GM19240 (cell line): Measurements from ENCODE around the gene ABCA5.

Source experiments
- DNase-seq: peaks from one replicate; pipeline ENCODE4 v3.0.0; 2011; ENCODE audit warnings: low spot score; ENCODE audit not compliant: insufficient read length

Gene ABCA5, protein sequence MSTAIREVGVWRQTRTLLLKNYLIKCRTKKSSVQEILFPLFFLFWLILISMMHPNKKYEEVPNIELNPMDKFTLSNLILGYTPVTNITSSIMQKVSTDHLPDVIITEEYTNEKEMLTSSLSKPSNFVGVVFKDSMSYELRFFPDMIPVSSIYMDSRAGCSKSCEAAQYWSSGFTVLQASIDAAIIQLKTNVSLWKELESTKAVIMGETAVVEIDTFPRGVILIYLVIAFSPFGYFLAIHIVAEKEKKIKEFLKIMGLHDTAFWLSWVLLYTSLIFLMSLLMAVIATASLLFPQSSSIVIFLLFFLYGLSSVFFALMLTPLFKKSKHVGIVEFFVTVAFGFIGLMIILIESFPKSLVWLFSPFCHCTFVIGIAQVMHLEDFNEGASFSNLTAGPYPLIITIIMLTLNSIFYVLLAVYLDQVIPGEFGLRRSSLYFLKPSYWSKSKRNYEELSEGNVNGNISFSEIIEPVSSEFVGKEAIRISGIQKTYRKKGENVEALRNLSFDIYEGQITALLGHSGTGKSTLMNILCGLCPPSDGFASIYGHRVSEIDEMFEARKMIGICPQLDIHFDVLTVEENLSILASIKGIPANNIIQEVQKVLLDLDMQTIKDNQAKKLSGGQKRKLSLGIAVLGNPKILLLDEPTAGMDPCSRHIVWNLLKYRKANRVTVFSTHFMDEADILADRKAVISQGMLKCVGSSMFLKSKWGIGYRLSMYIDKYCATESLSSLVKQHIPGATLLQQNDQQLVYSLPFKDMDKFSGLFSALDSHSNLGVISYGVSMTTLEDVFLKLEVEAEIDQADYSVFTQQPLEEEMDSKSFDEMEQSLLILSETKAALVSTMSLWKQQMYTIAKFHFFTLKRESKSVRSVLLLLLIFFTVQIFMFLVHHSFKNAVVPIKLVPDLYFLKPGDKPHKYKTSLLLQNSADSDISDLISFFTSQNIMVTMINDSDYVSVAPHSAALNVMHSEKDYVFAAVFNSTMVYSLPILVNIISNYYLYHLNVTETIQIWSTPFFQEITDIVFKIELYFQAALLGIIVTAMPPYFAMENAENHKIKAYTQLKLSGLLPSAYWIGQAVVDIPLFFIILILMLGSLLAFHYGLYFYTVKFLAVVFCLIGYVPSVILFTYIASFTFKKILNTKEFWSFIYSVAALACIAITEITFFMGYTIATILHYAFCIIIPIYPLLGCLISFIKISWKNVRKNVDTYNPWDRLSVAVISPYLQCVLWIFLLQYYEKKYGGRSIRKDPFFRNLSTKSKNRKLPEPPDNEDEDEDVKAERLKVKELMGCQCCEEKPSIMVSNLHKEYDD (N-terminal part only)

DNA sequence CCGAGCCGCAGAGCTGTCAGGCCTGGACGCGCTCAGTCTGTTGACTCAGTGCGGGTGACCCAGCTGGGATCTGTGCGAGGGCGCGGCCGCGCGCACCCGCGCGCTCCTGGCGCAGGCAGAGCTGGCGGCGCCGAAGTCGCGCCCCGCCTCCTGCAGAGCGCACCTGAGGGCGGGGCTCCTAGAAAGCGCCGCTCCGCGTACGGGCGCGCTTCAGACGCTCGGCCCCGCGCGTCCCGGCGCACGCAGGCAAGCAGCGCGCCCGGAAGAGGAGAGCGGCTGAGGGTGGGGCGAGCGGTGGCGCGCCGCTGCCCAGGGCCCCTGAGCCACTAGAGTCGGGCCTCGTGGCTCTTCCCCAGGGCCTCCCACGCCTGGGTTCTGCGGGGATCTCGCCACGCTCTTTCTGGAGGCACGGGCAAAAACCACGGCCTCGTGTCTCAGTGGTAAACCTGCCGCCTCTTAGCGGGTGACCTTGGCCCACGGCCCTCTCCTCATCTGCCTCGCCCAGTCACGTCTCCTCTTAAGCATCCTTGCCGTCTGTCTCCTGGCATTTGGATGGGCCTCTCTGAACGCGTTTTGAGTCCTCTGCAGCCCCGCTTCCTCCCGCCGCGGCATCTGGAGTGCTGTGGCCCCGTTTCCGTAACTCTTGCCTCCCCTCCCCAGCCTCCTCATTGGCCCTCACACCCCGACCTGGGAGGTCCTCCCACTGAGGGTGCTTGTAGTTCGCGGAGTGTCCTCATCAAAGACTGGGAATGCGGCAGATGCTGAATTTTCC lies at the start of gene ABCA5:
Gene ABCA5, minus strand, starts transcription at position 74 of the 772 bp plus-strand sequence. CDS start 12,718 bp downstream, outside the sequence.
- peak; percentile 77 for DNase-seq

DNA sequence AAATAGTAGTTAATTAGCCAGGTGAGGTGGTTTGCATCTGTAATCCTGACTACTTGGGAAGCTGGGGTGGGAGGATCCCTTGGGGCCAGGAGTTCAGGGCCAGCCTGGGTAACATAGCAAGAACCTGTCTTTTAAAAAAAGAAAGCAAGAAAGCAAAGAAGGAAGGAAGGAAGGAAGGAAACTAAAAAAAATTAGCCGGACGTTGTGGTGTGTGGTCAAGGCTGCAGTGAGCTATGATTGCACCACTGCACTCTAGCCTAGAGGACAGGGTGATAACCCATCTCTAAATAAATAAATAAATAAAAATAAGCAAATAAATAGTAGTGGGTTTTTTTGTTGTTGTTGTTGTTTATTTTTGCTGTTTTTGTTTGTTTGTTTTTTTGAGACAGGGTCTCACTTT lies 48.3 kb upstream of the ABCA5 start:
- DNase-seq = no peak

DNA sequence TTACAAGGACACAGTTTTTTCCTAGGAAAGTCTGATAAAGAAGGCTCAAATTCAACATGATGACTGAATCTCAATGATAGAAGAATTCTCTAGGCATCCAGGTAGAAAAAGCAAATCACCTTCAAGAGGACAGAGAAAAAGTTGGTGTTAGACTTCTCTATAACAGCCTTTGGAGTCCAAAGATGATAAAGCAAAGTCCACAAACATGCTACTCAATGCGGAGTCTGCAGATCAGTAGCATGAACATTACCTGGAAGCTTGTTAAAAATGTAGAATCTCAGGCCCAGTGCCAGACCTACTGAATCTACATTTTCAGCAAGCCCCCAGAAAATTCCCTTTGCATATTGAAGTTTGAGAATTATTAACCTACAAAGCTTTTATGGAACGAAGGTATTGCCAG lies 46.1 kb upstream of the ABCA5 start:
- no peak for DNase-seq

DNA sequence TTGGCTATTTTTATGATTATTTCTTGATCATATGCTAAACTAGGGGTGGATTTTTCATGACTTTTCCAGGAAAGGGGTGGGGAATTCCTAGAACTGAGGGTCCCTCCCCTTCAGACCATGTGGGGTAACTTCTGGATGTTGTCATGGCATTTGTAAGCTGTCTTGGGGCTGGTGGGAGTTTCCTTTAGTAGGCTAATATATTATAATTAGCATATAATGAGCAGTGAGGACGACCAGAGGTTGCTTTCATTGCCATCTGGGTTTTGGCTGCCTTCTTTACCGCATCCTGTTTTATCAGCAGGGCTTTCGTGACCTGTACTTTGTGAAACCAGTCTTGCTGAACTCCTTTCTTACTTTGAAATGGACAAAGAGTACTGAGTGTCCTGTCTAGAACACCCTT lies 40.4 kb upstream of the ABCA5 start:
- DNase-seq = no peak

DNA sequence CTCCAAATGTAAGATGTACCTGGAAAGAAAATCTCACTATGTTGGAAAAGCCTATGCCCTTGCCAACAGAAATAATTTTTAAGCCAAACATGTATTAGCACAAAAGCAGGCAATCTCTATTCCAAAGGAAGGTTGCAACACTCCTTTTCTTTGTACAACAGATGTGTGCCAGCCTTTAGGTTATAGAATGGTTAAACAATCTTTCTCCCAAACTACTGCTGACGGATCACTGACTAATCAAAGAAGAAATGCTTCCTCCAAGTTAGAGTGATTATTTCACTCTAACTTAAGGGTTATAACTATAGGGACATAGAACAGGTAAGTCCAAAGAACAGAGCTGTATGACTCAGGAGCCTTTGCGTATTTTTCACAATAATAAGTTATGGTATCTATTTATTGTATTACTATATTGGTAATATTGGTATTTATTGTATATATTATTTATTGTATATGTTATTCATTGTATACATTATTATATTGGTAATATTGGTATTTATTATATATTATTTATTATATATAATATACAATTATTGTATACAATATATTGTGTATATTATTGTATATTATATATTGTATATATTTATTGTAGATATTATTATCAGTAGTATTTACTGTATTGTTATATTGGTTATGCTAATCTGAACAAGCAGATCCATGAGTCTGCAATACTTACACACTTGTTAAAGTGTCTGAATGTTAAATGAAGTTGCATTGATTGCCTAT lies 36.7 kb upstream of the ABCA5 start:
- no peak for DNase-seq

DNA sequence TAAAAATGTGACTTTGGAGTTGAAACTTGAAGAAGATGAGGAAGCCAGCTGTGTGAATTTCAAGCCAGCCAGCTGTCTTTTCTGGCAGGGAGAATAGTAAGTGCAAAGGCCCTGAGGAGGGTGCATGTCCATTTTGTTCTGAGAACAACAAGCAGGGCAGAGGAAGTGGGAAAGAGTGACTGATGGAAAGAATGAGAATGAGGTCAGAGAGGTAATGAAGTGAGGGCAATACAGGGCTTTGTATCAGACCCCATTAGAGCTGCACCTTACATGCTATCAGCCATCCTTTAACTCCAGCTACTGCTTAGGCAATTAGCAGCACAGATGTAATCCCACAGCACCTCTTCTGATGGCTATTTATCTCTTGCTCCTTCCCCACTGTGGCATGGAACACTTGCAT lies 34.2 kb upstream of the ABCA5 start:
- no peak for DNase-seq

DNA sequence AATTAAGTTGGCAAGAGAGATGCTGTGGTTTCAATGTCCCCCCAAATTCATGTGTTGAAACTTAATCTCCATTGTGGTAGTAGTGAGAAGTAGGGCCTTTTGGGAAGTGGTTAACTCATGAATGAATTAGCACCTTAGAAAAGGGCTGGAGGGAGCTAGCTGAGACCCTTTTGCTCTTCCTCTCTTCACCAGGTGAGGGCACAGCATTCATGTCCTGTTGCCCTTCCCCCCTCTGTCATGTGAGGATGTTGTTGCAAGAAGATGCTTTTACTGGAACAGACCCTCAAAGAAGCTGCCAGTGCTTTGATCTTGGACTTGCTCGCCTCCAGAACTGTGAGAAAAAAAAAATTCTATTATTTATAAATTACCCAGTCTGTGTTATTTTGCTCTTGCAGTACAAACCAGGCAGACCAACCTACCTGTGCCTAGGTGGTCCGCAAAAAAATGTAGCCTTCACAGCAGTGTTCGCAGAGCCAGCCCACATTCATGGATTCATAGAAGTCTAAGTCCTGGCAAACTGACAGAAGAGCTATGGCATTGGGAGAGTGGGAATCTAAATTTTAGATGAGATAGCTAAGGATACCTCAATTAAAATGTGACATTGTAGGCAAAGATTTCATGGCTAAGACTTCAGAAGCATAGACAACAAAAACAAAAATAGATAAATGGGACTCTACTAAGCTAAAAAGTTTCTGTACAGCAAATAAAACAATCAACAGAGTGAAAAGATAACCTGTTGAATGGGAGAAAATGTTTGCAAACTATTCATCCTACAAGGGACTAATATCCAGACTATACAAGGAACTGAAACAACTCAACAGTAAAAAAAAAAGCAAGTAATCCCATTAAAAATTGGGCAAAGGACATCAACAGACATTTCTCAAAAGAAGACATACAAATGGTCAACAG lies 32.0 kb upstream of the ABCA5 start:
- no peak for DNase-seq

DNA sequence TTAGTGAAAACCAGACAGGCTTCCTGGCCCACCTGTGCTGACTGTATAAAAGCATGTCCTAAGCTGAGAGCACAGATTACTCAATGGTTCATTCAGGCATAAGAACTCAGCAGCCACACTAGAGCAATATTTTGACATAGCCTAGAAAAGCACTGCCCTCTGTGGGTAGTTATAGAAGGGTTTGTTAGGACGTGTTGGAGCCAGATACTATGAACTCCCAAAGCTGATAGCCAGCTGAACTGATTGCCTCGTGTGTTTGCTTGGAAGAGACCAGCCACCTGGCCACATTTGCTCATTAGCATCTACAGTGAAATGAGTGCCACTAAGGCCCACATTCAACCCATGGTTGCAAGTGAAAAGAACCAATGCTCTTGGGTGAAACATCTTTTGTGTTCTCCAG lies 30.8 kb upstream of the ABCA5 start:
- DNase-seq = no peak

DNA sequence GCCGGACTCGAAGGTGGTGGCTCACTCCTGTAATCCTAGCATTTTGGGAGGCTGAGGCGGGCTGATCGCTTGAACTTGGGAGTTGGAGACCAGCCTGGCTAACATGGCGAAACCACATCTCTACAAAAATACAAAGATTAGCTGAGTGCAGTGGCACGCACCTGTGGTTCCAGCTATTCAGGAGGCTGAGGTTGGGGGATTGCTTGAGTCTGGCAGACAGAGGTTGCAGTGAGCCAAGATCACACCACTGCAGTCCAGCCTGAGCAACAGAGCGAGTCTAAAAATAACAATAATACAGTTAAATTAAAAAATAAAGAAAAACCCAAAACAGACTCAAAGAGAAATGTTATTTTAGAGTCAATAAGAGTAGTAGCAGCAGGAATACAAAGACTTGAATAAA lies 29.7 kb upstream of the ABCA5 start:
- no peak for DNase-seq

DNA sequence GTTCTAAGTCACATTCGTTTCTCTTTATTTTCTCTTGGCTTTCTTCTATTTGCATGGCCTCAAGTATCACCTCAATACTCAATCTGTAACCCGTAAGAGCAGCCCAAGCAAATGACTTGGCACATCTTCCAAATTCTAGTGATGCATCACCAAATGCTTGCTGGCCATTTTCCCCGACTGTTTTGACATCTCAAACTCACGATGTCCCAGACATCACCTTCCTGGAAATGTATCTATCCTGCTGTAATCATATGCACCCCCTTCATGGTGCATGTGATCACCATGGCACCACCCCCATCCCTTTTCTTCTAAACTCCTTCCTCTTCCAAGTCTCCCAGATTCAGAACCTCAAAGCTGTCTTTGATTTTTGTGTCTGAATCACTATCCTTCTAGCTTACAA lies 24.0 kb upstream of the ABCA5 start:
- DNase-seq = no peak

DNA sequence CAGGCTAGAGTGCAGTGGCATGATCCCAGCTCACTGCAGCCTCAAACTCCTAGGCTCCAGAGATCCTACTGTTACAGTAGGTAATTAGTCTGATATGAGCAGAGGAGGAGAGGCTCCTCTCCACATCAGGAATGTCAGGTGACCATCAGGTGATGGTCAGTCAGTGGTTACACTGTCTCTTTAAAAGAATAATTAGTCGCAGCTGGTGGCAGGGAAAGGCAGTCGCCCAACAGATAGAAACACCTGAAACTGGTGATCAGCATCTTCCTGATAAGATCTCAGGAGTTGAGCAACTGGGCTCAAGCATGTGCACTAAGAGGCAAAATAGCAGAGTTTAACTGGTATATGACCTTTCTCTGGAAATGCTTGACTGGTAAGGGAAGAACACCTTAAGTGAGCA lies 21.5 kb upstream of the ABCA5 start:
- DNase-seq = no peak

DNA sequence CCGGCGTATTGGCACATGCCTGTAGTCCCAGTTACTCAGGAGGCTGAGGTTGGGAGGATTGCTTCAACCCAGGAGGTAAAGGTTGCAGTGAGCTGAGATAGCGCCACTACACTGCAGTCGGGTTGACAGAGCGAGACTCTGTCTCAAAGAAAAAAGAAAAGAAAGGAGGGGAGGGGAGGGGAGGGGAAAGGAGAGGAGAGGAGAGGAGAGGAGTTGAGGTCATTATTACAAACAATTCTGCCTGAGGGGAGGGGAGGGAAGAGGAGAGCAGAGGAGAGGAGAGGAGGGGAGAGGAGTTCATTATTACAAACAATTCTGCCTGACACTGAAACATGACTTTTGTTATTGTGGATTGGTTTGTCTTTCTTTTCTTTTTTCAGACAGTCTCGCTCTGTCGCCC lies 19.8 kb upstream of the ABCA5 start:
- DNase-seq = no peak

DNA sequence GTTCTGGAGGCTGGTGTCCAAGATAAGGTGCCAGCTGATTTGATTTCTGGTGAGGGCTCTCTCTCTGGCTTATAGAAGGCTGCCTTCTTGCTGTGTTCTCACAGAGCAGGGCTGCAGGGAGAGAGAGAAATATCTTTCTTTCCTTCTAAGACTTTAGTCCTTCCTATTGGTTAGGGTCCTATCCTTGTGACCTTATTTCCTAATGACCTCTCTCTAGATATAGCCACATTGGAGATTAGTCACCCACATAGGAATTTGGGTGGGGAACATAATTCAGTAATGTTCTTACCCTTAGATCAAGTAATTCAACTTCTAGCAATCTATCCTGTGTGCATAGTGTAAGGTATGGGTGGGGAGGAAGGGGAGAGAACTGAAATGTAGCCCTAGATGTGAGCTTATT lies 18.0 kb upstream of the ABCA5 start:
- no peak for DNase-seq

DNA sequence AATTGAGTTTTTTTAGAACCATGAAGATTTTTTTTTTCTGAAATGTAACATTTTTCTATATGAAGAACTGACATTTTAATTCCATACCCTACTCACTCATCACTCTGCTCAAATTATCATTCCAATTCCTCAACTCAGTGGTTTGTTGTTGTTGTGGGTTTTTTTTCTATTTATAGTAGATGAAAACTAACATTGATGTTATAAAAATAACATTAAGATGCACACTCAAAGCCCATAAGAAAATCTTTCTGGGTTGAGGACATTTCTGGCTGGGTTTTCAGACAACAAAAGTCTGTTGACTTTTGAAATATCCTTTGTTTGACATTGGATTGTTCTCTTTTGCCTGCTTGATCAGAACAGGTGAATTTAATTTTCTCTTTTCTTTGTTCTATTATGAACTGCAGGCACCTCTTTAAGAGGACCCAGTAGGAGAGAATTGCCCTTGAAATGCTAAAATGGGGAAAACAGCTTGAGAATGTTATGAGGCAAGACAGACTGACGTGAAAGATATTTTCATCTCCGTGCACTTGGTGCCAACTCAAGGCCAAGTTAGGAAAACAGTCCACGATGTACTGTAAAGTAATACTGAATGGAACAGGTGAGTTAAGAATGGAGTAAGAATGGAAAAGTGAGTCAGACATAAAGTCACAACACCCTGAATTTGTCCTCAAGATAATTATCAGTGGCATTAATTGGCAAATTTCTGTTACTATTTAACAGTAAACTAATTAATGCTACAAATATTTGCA lies 16.1 kb upstream of the ABCA5 start:
- no peak for DNase-seq

DNA sequence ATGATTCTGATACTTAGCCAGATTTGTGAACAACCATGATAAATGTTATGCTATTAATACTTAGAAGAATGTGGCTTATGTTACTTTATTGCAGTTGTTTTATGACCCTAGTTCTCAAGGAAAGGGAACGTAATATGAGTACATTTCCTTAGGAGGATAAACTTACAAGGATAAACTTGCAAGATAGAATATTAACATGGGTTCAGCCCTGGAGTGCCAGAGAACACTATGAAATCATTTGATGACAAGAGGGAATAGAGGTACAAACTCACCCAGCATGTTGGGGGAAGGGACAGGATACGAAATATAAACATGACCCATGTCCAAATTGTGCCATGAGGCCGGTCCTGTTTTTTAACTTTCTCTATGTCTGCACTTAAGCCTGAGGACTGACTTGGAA lies 13.0 kb upstream of the ABCA5 start:
- DNase-seq = no peak

DNA sequence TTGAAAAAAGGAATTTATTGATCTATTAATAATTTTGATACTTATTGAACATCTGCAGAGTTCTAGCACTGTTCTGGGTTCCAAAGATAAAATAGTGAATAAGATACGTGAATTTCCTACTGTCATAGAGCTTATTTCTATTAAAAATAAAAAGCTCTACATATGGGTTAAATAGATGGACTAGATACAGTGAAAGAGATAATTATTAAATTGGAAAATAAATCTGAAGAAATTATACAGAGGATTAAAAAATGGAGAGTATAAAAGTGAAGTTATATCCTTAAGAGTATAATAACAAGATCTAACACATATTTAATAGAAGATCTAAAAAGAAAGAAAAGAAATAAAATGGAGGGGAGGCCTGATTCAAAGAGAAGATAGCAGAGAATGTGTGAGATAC lies 10.1 kb upstream of the ABCA5 start:
- DNase-seq = no peak

DNA sequence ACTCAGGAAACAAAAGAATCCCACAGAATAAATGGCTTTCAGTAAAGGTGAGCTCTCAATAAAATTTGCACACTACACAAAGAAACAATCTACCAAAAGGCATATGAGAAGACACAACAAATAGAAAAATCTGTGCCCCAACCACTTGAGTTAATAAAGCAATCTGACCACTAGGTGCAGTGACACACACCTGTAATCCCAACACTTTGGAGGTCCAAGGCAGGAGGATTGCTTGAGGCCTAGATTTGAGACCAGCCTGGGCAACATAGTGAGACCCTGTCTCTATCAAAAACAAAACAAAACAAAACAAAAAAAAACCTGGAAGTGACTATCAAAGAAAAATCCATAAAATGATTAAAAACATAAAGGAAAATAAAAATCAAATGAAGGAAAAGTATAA lies 9.6 kb upstream of the ABCA5 start:
- DNase-seq = no peak

DNA sequence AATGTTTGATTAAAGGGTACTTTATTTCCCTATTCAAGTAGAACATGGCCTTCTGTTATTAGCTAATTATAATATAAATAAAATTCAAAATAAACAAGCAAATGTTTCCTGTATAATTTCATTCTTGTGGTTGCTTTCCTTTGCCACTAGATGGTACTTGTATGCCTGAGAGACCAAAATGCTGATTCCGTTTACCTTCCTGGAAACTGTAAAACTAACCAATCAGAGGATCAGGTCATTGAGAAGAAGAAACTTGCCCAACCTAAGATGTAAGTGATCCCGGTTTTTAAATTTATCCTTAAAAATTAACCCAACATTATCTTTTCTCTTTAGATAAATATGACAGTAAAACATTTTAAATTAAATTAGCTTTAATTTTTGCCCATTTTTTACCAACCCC lies 8.1 kb upstream of the ABCA5 start:
- DNase-seq = no peak

DNA sequence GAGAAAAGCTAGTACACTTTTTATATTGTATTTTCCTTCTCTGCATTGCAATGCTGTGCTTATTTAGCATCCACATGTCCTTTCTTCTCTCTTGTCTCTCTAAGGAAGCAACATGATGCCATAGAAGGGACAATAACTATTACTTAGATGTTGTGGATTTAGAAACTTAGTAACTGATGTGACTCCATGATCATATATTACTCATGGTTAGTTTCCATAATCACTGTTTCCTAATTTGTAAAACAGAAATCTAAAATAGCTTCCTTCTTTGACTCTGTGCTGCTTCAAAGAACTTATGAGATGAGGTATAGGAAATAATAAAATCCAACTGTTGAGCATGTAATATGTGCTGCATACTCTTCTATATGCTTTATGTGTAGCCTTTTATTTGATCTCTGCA lies 6.6 kb upstream of the ABCA5 start:
- DNase-seq = no peak
